ENCODE measurements around the gene CNR2.

The CNR2 gene

GRCh38 chr1:23924601-23925000 lies 11.4 kb upstream of the CNR2 start:
- H3K4me2 ChIP-seq (ENCODE audit: low read length) = no peak overlapping the region
- no peak overlapping the region for H3K4me3 ChIP-seq (ENCODE audit: low read depth, low read length, poor library complexity, severe bottlenecking)
- H3K9ac ChIP-seq (ENCODE audit: low read length) = no peak overlapping the region
- no peaks in the 10 kb centered on the region for H4K20me1 ChIP-seq (ENCODE audit: insufficient read depth, low read length)
- no peaks in the 10 kb centered on the region for H3F3A ChIP-seq (ENCODE audit: insufficient read depth, low read length)
- H3K27me3 ChIP-seq (ENCODE audit: insufficient read depth, low read length) = no peaks in the 10 kb centered on the region; the same call in 1 of the 2 replicates
- no peak for TF ChIP-seq EZH2 (IDR thresholded peaks at IDR 0.05; ENCODE audit: borderline replicate concordance, low read length)
- TF ChIP-seq, protein P1, sequence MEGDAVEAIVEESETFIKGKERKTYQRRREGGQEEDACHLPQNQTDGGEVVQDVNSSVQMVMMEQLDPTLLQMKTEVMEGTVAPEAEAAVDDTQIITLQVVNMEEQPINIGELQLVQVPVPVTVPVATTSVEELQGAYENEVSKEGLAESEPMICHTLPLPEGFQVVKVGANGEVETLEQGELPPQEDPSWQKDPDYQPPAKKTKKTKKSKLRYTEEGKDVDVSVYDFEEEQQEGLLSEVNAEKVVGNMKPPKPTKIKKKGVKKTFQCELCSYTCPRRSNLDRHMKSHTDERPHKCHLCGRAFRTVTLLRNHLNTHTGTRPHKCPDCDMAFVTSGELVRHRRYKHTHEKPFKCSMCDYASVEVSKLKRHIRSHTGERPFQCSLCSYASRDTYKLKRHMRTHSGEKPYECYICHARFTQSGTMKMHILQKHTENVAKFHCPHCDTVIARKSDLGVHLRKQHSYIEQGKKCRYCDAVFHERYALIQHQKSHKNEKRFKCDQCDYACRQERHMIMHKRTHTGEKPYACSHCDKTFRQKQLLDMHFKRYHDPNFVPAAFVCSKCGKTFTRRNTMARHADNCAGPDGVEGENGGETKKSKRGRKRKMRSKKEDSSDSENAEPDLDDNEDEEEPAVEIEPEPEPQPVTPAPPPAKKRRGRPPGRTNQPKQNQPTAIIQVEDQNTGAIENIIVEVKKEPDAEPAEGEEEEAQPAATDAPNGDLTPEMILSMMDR (IDR thresholded peaks at IDR 0.05; ENCODE audit: low read length) = no peak
- no peaks in the 10 kb centered on the region for H3K9me2 ChIP-seq (ENCODE audit: low read depth, low read length)
- no peaks in the 10 kb centered on the region for H3K36me3 ChIP-seq (ENCODE audit: insufficient read depth, low read length)
- no peaks in the 10 kb centered on the region for H3K9me3 ChIP-seq (ENCODE audit: low read length)
- H3K79me2 ChIP-seq (ENCODE audit: insufficient read depth, low read length) = no peaks in the 10 kb centered on the region
- H2AFZ ChIP-seq (ENCODE audit: low read length) = no peak overlapping the region
- no peak overlapping the region for H3K27ac ChIP-seq (ENCODE audit: low read depth, low read length, poor library complexity, severe bottlenecking)
- peaks cover 11% of the 10 kb centered on the region for H3K4me1 ChIP-seq (ENCODE audit: insufficient read depth, low read length, severe bottlenecking)

DNA sequence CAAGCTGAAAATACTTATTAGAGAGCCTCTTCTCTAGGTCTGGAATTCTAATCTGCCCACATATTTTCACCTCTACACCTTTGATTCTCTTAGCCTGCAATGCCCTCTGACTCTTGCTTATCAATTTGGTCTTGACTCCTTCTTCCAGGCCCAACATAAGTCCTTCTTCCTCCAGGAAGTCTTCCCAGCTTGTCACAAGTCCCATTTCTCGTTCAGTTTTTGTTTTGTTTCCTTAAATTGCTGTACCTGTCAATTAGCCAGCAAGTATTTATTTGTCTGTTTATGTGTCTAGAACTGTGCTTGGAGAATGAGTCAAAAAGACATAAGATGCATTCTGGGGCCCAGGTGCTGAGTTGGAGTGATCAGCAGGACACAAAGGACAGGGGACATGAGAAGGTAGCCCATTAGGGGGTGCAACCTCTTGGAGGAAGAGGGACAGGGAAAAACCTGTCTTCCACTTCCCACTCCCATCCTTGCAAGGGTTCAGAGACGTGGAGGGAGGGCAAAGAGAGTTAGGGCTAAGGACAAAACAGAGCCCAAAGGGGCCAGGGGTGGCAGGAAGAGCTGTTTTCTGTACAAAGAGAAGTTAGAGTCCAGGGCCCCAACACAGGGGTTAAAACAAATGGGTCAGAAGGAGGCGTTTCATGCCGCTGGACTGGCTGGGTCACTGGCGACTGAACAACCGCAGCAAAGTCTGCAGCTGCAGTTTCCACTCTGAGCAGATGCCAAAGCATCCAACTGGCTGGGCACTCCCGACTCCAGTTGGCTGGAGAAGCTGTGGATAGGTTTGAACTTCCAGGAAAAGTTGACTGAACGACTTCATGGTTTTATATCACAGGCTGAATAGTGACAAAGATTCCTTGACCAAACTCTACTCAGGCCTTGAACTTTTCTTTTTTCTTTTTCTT lies 10.7 kb upstream of the CNR2 start:
- H3K27me3 ChIP-seq (ENCODE audit: insufficient read depth, low read length) = no peaks in the 10 kb centered on the region; the same call in 1 of the 2 replicates
- peaks cover 18% of the 10 kb centered on the region for H3K4me1 ChIP-seq (ENCODE audit: insufficient read depth, low read length, severe bottlenecking)
- H3K9ac ChIP-seq (ENCODE audit: low read length) = no peak overlapping the region
- no peaks in the 10 kb centered on the region for H3K79me2 ChIP-seq (ENCODE audit: insufficient read depth, low read length)
- no peaks in the 10 kb centered on the region for H3F3A ChIP-seq (ENCODE audit: insufficient read depth, low read length)
- H3K4me3 ChIP-seq (ENCODE audit: low read depth, low read length, poor library complexity, severe bottlenecking) = no peak overlapping the region
- no peaks in the 10 kb centered on the region for H3K9me2 ChIP-seq (ENCODE audit: low read depth, low read length)
- H3K27ac ChIP-seq (ENCODE audit: low read depth, low read length, poor library complexity, severe bottlenecking) = no peak overlapping the region
- H4K20me1 ChIP-seq (ENCODE audit: insufficient read depth, low read length) = no peaks in the 10 kb centered on the region
- H2AFZ ChIP-seq (ENCODE audit: low read length) = no peak overlapping the region
- no peaks in the 10 kb centered on the region for H3K36me3 ChIP-seq (ENCODE audit: insufficient read depth, low read length)
- no peak overlapping the region for H3K4me2 ChIP-seq (ENCODE audit: low read length)
- TF ChIP-seq, protein P1 (IDR thresholded peaks at IDR 0.05; ENCODE audit: low read length) = no peak
- no peak for TF ChIP-seq EZH2 (IDR thresholded peaks at IDR 0.05; ENCODE audit: borderline replicate concordance, low read length)
- H3K9me3 ChIP-seq (ENCODE audit: low read length) = no peaks in the 10 kb centered on the region

GRCh38 chr1:23922321-23922943 lies 9.3 kb upstream of the CNR2 start:
- Histone ChIP-seq H3K4me2 (ENCODE audit: low read length) (no peak overlapping the region), H2AFZ (ENCODE audit: low read length) (no peak overlapping the region), H4K20me1 (ENCODE audit: insufficient read depth, low read length) (no peaks in the 10 kb centered on the region), H3K27ac (ENCODE audit: low read depth, low read length, poor library complexity, severe bottlenecking) (no peak overlapping the region), H3K27me3 (ENCODE audit: insufficient read depth, low read length) (no peaks in the 10 kb centered on the region), H3K9ac (ENCODE audit: low read length) (no peak overlapping the region), H3K4me1 (ENCODE audit: insufficient read depth, low read length, severe bottlenecking) (peaks cover 21% of the 10 kb centered on the region), H3K4me3 (ENCODE audit: low read depth, low read length, poor library complexity, severe bottlenecking) (no peak overlapping the region), H3K9me3 (ENCODE audit: low read length) (no peaks in the 10 kb centered on the region), H3F3A (ENCODE audit: insufficient read depth, low read length) (no peaks in the 10 kb centered on the region), H3K36me3 (ENCODE audit: insufficient read depth, low read length) (no peaks in the 10 kb centered on the region), H3K79me2 (ENCODE audit: insufficient read depth, low read length) (no peaks in the 10 kb centered on the region), H3K9me2 (ENCODE audit: low read depth, low read length) (no peaks in the 10 kb centered on the region)
- TF ChIP-seq, protein P1 (IDR thresholded peaks at IDR 0.05; ENCODE audit: low read length) = no peak
- no peak for TF ChIP-seq EZH2 (IDR thresholded peaks at IDR 0.05; ENCODE audit: borderline replicate concordance, low read length)
